Body of pancreas (tissue), 4 donors: ENCODE measurements around the gene SLC25A12. TPM values are rescaled to one million over a fixed set of nuclear protein-coding genes. Genes with fewer than 3 reads are reported as not detected.

ENCODE experiments used
- ATAC-seq: fragments of 150-250 bp; one replicate; pipeline ENCODE4 v1.9.1; 2016
- DNase-seq, 4 donors: peaks; one replicate each; pipeline ENCODE4 v3.0.0-alpha.2; 2019
- H3K27ac ChIP-seq, 4 donors: fragments of 200-600 bp; sonication (generic); 1 replicate in 3 of 4; 2 replicates in 1 of 4; pipeline versions ENCODE4 v1.5.1 to v1.6.1; 2016 to 2019; ENCODE audit warnings: mild to moderate bottlenecking in 1 of 4, mixed read lengths in 1 of 4, moderate library complexity in 1 of 4
- H3K27me3 ChIP-seq, 2 donors: fragments of 200-600 bp; sonication (generic); one replicate each; pipeline ENCODE4 v1.6.0; 2016; ENCODE audit warnings: mild to moderate bottlenecking in 1 of 2
- H3K36me3 ChIP-seq, 2 donors: fragments of 200-600 bp; sonication (generic); replicated peaks in 1 of 2; 2 replicates each; pipeline ENCODE4 v1.5.1; 2016; ENCODE audit warnings: low read depth in 2 of 2; ENCODE audit not compliant: insufficient read depth in 1 of 2
- H3K4me1 ChIP-seq: fragments of 200-600 bp; sonication (generic); one replicate; pipeline ENCODE4 v1.6.0; 2016
- H3K4me3 ChIP-seq, 2 donors: fragments of 200-600 bp; sonication (generic); 1 replicate in 1 of 2; 2 replicates in 1 of 2; pipeline ENCODE4 v1.5.1; 2016 to 2019
- H3K9me3 ChIP-seq, 3 donors: fragments of 200-600 bp; sonication (generic); 1 replicate in 2 of 3; 2 replicates in 1 of 3; pipeline ENCODE4 v1.5.1; 2016
- CTCF ChIP-seq, 7 experiments: fragments of 450-650 bp in 4 of 7; fragments of 200-600 bp in 3 of 7; sonication (generic) in 3 of 7; IDR thresholded peaks; one replicate each; pipeline ENCODE4 v1.5.1; 2016 to 2019; ENCODE audit warnings: antibody characterized with exemption in 7 of 7
- POLR2A ChIP-seq, 3 donors: fragments of 450-650 bp; IDR thresholded peaks; one replicate each; pipeline ENCODE4 v1.6.1; 2016; ENCODE audit warnings: antibody characterized with exemption in 3 of 3, mild to moderate bottlenecking in 2 of 3
- WGBS, 2 donors: methylation state at CpG; one replicate each; pipeline ENCODE4 v1.1.5; 2017; 5-methylcytosine and 5-hydroxymethylcytosine counted together
- intact Hi-C: fragments of 100-400 bp; cut with DNase I; formaldehyde crosslinking; loops from one replicate; pipeline ENCODE4 v1.15.1; 2023
- total RNA-seq, 2 donors: library from RNA; depleted of rRNA; stranded (reverse); fragments of >200 nt; gene quantifications; one replicate each; pipeline ENCODE4 v1.1.0, GENCODE V29; 2016

The SLC25A12 gene
- total RNA-seq, 2 donors from 2014 or later, result 4.9 to 8.0 TPM

GRCh38 chr2:171921970-171922229, 27.9 kb upstream of the SLC25A12 start:
- intact Hi-C loops, result no loop called here
- peaks cover 33% of the 10 kb centered on the region for H3K4me1 ChIP-seq
- no peaks in the 10 kb centered on the region for H3K27me3 ChIP-seq
- TF ChIP-seq POLR2A (IDR thresholded peaks at IDR 0.05), result no peak
- no peak for TF ChIP-seq CTCF (IDR thresholded peaks at IDR 0.05)
- 10 to 24% methylated on average over 3 to 5 of the region's 5 CpGs for WGBS, 2 donors
- no peaks in the 10 kb centered on the region for H3K9me3 ChIP-seq
- peaks cover 0 to 1% of the 10 kb centered on the region in 2 donors for H3K36me3 ChIP-seq
- ATAC-seq, result no peak
- H3K27ac ChIP-seq, result peak overlapping the region; percentile 86 to 97 (median 94)
- no peak for DNase-seq
- no peak overlapping the region for H3K4me3 ChIP-seq

GRCh38 chr2:171919453-171919852, 25.4 kb upstream of the SLC25A12 start:
- no peak for DNase-seq
- 77 to 81% methylated on average over 2 of the region's 2 CpGs for WGBS, 2 donors
- no peak overlapping the region for H3K4me3 ChIP-seq
- H3K4me1 ChIP-seq, result peaks cover 22% of the 10 kb centered on the region
- no peaks in the 10 kb centered on the region for H3K9me3 ChIP-seq
- no peak for TF ChIP-seq POLR2A (IDR thresholded peaks at IDR 0.05)
- no peak for TF ChIP-seq CTCF (IDR thresholded peaks at IDR 0.05)
- no peaks in the 10 kb centered on the region for H3K27me3 ChIP-seq
- H3K27ac ChIP-seq, result no peak overlapping the region
- H3K36me3 ChIP-seq, result no peaks in the 10 kb centered on the region
- no peak for ATAC-seq
- intact Hi-C loops, result no loop called here

GRCh38 chr2:171913517-171913916, 19.5 kb upstream of the SLC25A12 start:
- H3K4me3 ChIP-seq, result no peak overlapping the region
- no peak for DNase-seq
- H3K27me3 ChIP-seq, result no peaks in the 10 kb centered on the region
- intact Hi-C loops, result no loop called here
- H3K27ac ChIP-seq, result no peak overlapping the region
- H3K9me3 ChIP-seq, result no peaks in the 10 kb centered on the region
- no peaks in the 10 kb centered on the region for H3K36me3 ChIP-seq
- no peak for TF ChIP-seq POLR2A (IDR thresholded peaks at IDR 0.05)
- TF ChIP-seq CTCF (IDR thresholded peaks at IDR 0.05), result no peak
- WGBS, 2 donors, result 71 to 74% methylated on average over 3 of the region's 3 CpGs
- no peak for ATAC-seq
- no peaks in the 10 kb centered on the region for H3K4me1 ChIP-seq

- DNase-seq, result no peak
- no peaks in the 10 kb centered on the region for H3K9me3 ChIP-seq
- no peak overlapping the region for H3K27ac ChIP-seq
- no peaks in the 10 kb centered on the region for H3K27me3 ChIP-seq
- TF ChIP-seq POLR2A (IDR thresholded peaks at IDR 0.05) (no peak), CTCF (IDR thresholded peaks at IDR 0.05) (no peak)
- no peaks in the 10 kb centered on the region for H3K36me3 ChIP-seq
- no peak for ATAC-seq
- intact Hi-C loops, result no loop called here
- 32 to 42% methylated on average over 1 of the region's 1 CpG for WGBS, 2 donors
- H3K4me1 ChIP-seq, result no peaks in the 10 kb centered on the region
- no peak overlapping the region for H3K4me3 ChIP-seq
Measured at GRCh38 chr2:171910494-171910893, 16.4 kb upstream of the SLC25A12 start.

GRCh38 chr2:171909266-171909665, 15.2 kb upstream of the SLC25A12 start:
- TF ChIP-seq POLR2A (IDR thresholded peaks at IDR 0.05) (no peak), CTCF (IDR thresholded peaks at IDR 0.05) (no peak)
- intact Hi-C loops, result no loop called here
- Histone ChIP-seq H3K4me3 (no peak overlapping the region), H3K9me3 (no peaks in the 10 kb centered on the region), H3K36me3 (no peaks in the 10 kb centered on the region), H3K4me1 (no peaks in the 10 kb centered on the region), H3K27me3 (no peaks in the 10 kb centered on the region), H3K27ac (no peak overlapping the region)
- ATAC-seq (no peak), DNase-seq (no peak)
- 83 to 87% methylated on average over 3 of the region's 3 CpGs for WGBS, 2 donors
